ENCODE data around the gene UNC5B.

The UNC5B gene

DNA sequence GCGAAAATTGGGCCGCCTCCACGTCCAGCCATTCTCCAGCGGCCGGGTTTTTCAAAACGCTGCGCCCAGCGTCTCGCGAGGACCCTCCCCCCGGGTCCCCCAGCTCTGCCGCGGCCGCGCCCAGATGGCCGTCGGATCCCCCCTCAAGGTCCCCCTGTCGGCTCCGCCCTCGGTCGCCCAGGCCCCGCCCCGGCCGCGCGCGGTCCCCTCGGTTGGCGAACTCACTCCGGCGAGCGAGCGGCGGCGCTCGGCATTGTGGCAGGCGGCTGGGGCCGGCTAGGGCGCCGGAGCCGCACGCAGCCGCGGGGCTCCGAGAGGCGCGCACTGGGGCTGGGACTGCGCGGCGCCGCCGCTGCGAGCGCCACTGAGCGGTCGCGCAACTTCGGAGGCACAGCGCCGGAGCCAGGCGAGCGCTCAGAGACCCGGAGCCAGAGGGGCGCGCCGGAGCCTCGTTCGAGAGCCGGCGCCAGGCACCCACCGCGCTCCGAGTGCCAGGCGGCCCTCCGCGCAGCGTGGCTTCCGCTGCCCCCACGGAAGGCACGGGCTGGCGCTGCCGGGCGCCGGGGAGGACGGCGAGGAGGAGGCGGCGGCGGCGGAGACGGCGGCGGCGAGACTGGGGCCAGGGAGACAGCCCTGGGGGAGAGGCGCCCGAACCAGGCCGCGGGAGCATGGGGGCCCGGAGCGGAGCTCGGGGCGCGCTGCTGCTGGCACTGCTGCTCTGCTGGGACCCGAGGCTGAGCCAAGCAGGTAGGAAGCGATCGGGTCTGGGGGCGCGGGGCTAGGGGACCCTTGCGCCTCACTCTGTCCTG is at the start of gene UNC5B:
Gene UNC5B, plus strand, starts transcription at position 253 of the 809 bp plus-strand sequence. Its CDS starts 416 bp downstream, at position 669.
- DNase-seq, result peak; percentile 38

DNA sequence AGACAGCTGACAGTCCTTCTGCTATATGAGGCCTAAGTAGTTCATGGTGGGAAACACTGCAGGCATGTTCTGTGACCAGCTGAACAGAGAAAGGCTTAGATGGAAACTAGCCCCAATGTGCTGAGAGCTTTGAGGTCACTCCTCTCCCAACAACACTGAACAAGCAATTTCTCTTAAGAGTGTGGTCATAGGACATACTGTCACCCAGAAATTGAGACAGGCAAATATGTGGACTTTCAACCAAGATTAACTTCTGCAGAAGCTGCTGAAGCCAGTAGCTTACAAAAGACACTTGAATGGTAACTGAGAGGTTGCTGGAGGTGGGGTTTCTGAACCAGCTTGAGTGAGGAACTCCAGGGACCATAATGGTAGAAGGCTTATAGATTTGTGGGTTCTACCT is 38.9 kb upstream of the UNC5B start:
- no peak for DNase-seq

DNA sequence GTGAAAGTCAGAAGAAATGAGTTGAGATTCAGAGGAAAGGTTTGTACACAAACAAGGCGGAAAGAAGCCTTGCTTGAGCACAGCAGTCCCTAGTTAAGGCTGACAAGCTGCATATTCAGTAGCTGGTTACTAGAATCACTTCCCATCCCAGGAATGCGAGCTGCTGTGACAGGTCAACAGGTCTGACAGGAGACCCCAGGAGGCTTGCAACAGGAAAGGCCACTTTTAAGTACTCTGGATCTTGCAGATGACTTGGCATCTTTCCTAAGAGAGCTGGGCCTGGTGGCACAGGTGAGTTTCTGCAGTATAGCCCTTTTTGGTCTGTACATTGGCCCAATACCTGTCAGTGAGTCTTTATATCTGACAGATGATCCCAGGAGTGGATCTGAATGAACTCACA is 35.7 kb upstream of the UNC5B start:
- DNase-seq, result no peak

DNA sequence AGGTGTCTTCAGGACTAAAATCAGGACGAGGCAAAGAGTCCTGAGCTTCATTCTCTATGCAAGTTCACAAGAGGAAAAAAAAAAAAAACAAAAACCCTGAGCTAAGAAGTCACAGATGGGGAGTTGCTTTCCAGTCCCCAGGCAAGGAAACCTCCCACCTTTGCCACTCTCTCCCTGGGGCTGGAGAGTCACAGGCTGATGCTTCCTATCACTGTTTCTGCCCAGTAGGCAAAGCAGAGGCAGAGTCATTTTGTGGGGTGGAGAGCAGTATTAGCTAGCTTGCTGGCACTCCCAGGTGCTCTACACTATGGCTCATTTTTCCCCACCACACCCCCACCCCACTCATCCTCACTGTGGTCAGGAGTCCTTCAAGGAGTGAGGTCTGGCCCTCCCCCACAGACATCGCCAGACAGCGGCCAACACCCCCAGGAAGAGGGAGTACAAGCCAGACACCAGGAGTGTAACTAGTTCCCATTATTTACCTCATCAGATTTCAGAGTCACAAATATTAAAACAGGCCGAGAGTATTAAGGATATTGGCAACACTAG is 34.6 kb upstream of the UNC5B start:
- no peak for DNase-seq

DNA sequence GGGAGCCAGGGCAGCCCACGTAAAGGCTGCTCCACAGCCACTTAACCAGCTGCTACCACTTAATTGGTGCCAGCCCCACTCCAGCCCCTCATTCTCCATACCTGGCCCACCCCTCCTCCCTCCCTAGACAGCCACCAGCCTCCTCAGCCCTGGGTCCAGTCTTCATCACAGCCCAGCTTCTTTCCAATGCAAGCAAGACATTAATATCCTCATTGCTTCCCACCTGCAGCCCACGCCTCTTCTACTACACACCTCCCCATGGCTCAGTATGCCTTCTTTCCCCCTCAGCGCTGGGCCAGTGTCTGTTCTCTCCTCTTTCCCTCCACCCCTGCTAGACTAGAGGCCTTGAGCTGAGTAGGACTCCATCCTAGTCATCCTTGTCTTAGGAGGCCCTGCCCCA is 33.5 kb upstream of the UNC5B start:
- DNase-seq, result no peak

DNA sequence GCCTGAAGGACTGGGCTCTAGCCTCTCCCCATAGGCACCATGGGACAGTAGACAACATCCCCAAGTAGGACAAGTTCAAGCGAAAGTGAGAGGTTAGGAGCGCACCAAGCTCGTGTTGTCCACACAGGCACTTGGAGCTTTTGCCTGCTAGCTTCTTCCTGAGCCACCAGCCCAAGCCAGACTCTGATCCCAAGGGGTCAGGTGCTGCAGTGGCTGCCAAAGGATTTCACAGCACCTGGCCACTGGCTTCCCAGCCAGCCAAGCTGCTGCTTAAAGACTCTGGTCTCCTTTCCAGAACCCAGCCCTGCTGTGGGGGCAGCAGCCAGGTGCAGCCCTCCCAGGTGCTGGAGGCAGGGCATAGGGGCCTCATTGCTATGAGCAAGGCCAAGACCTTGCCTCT is 33.0 kb upstream of the UNC5B start:
- no peak for DNase-seq

DNA sequence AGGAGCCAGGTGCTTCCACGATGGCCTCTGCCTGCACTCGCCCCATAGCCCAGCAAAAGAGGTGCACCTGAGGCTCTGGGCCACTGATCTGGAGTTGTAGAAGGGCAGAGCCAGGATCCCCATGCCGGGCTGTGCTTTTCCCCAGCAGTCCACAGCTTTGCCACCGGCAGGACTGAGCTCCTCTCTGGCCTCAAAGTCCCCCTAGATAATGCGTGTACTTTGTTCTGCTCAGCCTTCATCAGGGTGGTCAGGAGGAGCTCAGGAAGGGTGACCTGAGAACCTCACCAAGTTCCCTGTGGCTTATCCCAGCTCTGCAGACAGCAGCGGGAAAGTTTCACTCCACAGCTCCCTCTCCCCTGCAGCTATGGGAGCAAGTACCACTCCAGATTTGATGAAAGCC is 27.9 kb upstream of the UNC5B start:
- DNase-seq, result no peak

DNA sequence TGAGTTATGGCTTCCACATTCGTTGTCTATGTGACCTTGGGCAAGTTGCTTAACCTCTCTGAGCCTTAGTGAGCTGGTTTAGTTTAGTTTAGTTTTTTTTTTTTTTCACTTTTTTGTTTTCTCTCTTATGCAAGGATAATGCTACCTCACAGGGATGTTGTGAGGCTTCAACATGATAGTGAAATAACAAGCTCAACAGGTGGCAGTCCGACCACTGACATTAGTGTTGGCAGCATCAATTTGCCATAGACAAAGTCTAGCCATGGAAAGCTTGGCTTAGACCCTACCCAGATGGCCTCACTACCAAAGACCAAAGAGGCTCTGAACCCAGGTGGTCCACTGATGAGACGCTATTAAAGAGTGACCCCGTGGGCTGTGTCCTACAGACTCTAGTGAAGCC is 27.2 kb upstream of the UNC5B start:
- DNase-seq, result no peak

DNA sequence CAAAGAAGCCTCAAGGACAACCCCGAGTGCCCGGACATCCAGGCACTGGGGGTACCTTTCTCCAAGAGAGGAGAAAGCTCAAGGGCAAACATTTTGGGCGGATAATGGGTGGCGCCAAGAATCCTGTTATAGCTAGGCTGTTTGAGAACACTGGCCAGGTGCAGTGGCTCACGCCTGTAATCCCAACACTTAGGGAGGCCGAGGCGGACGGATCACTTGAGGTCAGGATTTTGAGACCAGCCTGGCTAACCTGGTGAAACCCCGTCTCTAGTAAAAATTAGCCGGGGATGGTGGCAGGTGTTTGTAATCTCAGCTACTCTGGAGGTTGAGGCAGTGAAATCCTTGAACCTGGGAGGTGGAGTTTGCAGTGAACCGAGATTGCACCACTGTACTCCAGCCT is 25.2 kb upstream of the UNC5B start:
- no peak for DNase-seq

DNA sequence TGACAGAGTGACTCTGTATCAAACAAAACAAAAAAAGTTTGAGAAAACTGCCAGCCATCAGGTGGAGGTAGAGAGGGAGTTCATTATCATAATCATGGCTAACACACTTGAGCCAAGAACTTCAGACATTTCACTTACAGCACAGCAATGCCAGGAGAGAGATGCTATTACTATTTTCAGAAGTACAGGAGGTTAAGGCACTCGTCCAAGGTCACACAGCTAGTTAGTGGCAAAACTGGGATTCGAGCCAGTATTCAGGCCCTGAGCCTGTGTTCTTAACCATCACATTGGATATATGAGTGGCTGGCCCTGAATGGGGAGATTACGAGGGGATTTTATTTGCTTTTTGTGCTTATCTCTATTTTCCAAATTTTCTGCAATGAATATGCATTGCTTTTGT is 24.8 kb upstream of the UNC5B start:
- no peak for DNase-seq

DNA sequence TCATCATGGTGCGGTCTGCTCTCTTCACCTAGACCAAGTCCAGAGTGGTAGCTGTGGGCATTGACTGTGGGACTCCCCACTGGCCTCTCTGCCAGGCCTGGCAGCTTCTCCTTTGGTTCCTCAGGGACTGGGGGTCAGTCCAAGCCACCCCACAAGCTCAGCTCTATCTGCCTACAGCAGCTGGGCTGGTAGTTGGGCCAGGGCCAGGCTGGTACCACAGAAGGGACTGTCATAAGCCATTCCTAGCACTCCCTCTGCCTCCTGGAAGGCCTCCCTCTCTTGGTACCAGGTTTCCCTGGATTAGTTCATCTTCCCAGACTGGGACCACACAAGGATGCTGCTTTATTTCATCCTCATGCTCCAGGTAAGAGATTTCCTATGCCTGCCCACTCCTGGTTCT is 24.2 kb upstream of the UNC5B start:
- DNase-seq, result no peak

DNA sequence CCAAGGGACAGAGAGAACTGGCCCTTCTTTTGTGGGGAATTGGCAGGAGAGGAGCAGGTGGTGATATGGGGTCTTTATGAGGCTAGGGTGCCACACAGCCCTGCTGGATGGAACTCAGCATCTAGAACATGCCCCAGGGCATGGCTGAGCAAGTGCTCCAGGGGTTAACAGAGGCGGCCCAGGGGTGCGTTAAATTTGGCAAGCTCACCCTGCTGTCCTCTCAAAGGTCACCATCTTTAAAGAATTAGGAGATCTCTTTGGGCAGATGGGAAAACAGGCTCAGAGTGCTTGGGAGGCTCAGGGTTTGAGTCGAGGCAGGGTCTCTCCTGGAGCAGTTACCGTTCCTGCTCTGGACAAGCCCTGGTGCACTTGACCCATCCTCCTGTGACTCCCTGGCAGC is 21.4 kb upstream of the UNC5B start:
- DNase-seq, result no peak

DNA sequence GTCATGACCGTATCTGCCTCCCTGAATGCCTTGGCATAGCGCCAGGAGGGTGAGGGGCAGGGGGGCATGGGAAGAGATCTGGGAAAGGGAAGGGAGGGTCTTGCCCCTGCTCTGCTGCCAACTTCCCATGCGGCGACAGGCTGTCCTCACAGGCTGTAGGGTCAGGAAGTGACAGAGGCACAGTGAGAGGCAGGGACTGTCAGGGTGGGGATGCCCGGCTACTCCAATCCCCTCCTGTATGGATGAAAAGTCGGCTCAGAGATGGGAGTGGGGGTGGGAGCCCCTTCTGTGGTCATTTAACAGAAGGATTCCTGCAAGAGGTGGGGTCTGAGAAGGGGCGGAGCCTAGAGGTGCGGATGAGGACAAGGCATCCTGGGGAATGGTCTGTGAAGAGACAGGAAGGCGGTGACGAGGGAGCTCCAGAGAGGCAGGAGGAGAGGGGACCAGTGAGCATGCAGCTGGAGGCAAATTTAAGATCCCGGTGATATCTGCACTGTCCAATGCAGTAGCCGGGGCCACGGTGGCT is 20.8 kb upstream of the UNC5B start:
- DNase-seq, result no peak

DNA sequence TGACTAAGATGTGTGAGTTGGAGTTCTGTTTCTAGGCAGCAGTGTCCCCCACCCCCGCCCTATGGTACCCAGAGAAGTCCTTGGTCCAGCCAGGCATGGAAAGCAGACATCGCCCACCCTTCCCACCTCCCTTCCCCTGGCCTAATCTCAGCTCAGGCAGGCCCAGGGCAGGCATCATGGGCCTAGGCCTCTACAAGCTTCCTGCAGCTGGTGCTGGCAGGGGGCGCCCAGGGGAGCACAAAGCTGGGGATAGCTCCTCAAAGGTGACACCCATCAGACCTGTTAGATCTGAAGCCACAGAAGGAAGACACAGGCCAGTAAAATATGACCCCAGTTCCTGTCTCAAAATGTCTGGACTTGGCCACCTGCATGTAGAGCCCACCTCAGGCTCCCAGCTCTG is 18.9 kb upstream of the UNC5B start:
- no peak for DNase-seq

DNA sequence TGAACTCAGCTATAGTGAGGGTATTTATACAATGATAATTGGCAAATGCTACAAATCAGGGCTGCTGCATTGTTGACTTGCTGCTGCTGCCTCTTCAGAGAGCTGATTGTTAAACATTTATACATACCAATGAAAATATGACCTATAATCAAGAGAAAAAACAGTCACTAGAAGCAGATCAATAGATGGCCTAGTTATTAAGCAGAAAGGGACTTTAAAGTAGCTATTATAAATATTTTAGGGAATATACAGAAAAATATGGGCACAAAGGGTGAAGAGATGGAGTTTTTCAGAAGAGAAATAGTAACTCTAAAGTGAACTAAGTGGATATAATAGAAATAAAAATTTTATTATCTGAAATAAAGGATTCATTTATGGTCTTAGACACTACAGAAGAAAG is 14.4 kb upstream of the UNC5B start:
- DNase-seq, result no peak

DNA sequence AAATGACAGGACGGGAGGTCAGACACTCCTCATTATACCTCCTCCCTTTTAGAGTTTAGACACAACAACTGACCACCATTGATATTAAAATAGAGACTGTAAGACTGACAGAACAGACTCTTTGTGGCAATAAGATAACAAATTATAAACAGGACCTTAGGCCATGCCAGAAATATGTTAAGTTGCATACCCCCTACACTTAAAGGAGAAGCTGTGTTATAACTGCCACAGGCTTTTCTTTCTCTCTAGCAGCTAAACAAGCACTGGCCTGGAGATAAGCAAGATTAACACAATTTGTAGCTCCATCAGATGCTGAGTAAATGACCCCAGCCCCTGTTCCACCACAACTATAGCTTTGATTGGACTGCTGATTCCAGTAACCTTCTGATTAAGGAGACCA is 10.5 kb upstream of the UNC5B start:
- no peak for DNase-seq

DNA sequence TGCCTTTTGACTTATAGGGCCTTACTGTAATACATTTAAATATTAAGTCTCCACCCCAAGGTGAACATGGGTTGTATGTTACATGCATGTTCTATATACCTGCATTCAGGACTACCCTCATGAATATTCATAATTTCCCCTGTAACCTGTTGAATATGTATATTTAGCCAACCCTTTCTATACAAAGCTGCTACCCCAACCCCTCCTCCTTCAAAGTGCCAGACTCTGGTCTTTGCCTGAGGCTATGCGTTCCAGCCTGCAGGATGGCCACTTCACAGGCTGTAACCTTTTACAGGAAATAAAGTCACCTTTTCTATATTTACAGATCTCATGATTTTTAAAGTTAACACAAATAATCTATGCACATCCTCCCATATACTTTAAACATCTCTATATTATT is 10.1 kb upstream of the UNC5B start:
- DNase-seq, result no peak

DNA sequence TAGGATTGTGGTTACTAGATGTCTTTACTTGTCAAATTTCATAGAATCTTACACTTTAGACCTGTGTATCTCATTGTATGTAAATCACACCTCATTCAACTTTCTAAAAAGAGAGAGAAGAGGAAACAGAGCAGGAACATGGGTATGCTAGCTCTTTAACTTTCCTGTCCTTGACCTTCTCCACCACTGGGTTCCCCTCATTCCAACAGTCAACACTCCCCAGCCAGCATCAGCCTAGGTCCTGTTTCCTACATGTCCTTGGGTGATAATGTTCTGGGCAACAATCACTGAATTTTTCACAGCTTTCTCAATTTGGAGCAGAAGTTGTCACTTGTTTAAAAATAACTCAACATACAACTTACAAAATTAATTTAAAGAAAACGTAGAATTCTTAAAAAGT is 9.2 kb upstream of the UNC5B start:
- DNase-seq, result no peak

DNA sequence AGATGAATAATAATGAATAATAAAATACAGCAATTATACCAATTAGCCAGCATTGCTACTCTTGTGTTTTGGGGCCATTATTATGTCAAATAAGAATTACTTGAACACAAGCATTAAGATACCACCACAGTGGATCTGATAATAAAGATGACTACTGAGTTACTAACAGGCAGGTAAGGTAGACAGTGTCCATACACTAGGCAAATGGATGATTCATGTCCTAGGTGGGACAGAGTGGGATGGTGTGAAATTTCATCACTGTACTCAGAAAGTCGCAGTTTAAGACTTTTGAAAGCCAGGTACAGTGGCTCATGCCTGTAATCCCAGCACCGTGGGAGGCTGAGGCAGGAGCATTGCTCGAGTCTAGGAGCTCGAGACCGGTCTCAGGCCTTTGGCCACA is 8.7 kb upstream of the UNC5B start:
- DNase-seq, result no peak

DNA sequence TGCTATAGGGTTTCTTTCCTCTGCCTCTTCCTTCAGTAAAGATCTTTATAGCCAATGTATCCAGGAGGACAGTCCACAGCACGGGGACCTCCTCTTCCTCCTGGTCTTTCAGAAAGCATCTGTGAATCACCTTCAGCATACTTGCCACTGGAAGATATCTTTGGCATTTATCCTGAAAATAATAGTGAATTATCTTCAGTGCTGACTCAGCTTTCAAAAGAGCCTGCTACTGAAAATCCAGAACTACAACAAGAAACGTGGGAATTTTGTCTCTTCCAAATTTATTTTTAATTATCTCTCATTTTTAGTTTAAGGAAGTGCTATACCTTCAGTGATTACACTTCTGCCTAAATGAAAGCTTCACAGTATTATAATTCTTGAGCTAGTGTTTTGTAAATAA is 7.6 kb upstream of the UNC5B start:
- no peak for DNase-seq

DNA sequence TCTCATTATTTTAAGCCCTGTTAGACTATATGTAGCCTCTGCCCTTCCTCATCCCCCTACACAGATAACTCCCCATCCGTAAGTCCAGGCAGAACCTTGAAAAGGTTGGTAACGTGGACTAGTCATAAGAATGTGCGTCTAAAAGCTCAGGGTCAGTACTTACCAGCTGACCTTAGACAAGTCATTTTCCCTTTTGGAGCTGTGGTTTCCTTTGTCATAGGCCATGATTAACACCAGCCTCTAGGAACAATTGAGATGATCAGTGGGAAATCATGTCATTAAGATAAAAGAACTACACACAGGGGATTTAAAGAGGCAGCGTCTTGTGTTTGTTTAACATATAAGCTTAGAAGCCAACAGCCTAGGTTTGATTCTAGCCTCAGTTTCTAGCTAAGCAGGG is 6.9 kb upstream of the UNC5B start:
- no peak for DNase-seq

DNA sequence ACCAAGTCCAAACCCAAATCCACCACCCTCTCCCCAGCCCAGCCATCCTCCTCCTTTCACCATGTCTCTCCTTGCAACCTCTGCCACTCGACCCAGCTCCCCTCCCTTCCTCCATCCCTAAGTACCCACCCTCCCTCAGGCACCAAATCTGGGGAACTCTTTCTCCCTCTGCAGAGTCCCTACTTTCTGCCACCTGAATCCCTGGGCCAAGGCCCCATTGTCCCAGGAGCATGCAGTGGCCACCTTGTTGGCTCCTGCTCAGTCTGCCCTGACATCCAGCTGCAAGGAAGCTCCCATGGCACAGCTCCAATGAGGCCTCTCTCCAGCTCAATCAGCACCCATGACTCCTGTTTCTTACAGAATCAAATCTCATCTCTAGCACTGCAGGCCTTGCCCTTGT is 5.5 kb upstream of the UNC5B start:
- no peak for DNase-seq

DNA sequence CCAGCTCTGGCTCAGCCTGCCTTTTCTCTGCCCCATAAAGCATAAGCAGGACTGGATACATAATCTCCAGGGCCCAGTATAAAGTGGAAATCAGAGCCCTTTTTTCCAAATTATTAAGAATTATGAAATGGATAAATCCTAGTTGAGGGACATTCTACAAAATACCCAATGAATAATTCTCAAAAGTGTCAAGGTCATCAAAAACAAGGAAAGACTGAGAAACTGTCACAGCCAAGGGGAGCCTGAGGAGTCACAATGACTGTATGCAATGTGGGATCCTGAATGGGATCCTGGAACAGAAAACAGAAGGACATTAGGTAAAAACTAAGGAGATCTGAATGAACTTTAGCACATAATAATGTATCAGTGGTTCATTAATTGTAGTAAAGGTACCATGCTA is 4.8 kb upstream of the UNC5B start:
- no peak for DNase-seq

DNA sequence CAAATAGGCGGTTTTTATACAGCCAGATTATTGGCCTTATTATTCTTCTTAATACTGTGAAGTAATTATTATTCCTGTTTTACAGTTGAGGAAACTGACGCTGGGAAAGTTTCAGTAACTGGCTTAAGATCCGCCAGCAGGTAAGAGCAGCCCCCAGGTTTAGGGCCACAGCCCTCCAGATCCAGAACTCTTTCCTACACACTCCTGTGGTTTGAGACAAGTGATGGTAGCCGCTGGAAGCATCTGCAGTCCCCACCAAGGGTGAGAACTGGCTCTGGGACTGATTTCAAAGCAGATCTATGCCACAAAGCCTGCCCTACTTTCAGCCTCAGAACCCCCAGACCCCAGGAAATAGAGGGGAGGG is 3.0 kb upstream of the UNC5B start:
- no peak for DNase-seq
